ENCODE data around the gene TNS3. TPM values are rescaled to one million over a fixed set of nuclear protein-coding genes. Genes with fewer than 3 reads are reported as not detected.
A peak's percentile ranks its signal among the peaks of the same experiment; 100 is the strongest.

TNS3 gene
- total RNA-seq, 1 donor from 2014 or later: 174 TPM

GRCh38 chr7:47537716-47538675, 43.9 kb downstream of the TNS3 start:
- intact Hi-C loops (cut with DNase I): no loop called here
- Histone ChIP-seq H3K27ac (no peak overlapping the region), H3K27me3 (ENCODE audit: low read depth) (no peaks in the 10 kb centered on the region), H3K9me3 (no peaks in the 10 kb centered on the region), H3K4me1 (peaks cover 23% of the 10 kb centered on the region), H3K36me3 (no peaks in the 10 kb centered on the region), H3K4me3 (peak overlapping the region; percentile 55)
- TF ChIP-seq CTCF (IDR thresholded peaks at IDR 0.05): no peak
- ATAC-seq (no peak), DNase-seq (no peak)

- Histone ChIP-seq H3K9me3 (no peaks in the 10 kb centered on the region), H3K27me3 (ENCODE audit: low read depth) (no peaks in the 10 kb centered on the region), H3K27ac (peak overlapping the region; percentile 39), H3K4me3 (peak overlapping the region; percentile 55), H3K36me3 (no peaks in the 10 kb centered on the region), H3K4me1 (peaks cover 23% of the 10 kb centered on the region)
- no peak for TF ChIP-seq CTCF (IDR thresholded peaks at IDR 0.05)
- ATAC-seq (peak; percentile 64 to 71), DNase-seq (peak; percentile 63)
- intact Hi-C loops (cut with DNase I): no loop called here
Observed at GRCh38 chr7:47536661-47537611, 45.0 kb downstream of the TNS3 start.

GRCh38 chr7:47535704-47536628, 45.9 kb downstream of the TNS3 start:
- Histone ChIP-seq H3K4me1 (peaks cover 23% of the 10 kb centered on the region), H3K27me3 (ENCODE audit: low read depth) (no peaks in the 10 kb centered on the region), H3K4me3 (no peak overlapping the region), H3K27ac (no peak overlapping the region), H3K9me3 (no peaks in the 10 kb centered on the region), H3K36me3 (no peaks in the 10 kb centered on the region)
- DNase-seq (no peak), ATAC-seq (no peak)
- no peak for TF ChIP-seq CTCF (IDR thresholded peaks at IDR 0.05)
- intact Hi-C loops (cut with DNase I): no loop called here

GRCh38 chr7:47535035-47535703, 46.7 kb downstream of the TNS3 start:
- peaks cover 23% of the 10 kb centered on the region for H3K4me1 ChIP-seq
- ATAC-seq (no peak), DNase-seq (no peak)
- H3K4me3 ChIP-seq: no peak overlapping the region
- H3K27ac ChIP-seq: no peak overlapping the region
- H3K36me3 ChIP-seq: no peaks in the 10 kb centered on the region
- no peak for TF ChIP-seq CTCF (IDR thresholded peaks at IDR 0.05)
- H3K9me3 ChIP-seq: no peaks in the 10 kb centered on the region
- intact Hi-C loops (cut with DNase I): no loop called here
- H3K27me3 ChIP-seq (ENCODE audit: low read depth): no peaks in the 10 kb centered on the region
